ENCODE measurements around the gene HUNK.

HUNK gene

GRCh38 chr21:31918250-31918775 lies 45.5 kb downstream of the HUNK start:
- ChIA-PET POLR2A (ENCODE audit: low non-redundant PET) (no interaction called here), CTCF (no interaction called here)
- DNase-seq (ENCODE audit: low spot score), result no peak
- no peak for TF ChIP-seq CTCF (conservative IDR thresholded peaks at IDR 0.05; ENCODE audit: low read depth)
- H3K27ac ChIP-seq, result no peak overlapping the region

- no peak for DNase-seq (ENCODE audit: low spot score)
- no peak for TF ChIP-seq CTCF (conservative IDR thresholded peaks at IDR 0.05; ENCODE audit: low read depth)
- POLR2A ChIA-PET (ENCODE audit: low non-redundant PET), result no interaction called here
- CTCF ChIA-PET, result no interaction called here
- H3K27ac ChIP-seq, result no peak overlapping the region
Measured at GRCh38 chr21:31920275-31920674, 47.5 kb downstream of the HUNK start.

GRCh38 chr21:31921079-31921478 lies 48.3 kb downstream of the HUNK start:
- no peak for DNase-seq (ENCODE audit: low spot score)
- ChIA-PET POLR2A (ENCODE audit: low non-redundant PET) (no interaction called here), CTCF (interaction anchor here (0.6 kb wide), 1 partner anchor 549 kb away, joined by 5 read pairs; no protein-coding TSS in a partner anchor)
- no peak overlapping the region for H3K27ac ChIP-seq
- TF ChIP-seq CTCF (conservative IDR thresholded peaks at IDR 0.05; ENCODE audit: low read depth), result no peak

- no peak for DNase-seq (ENCODE audit: low spot score)
- POLR2A ChIA-PET (ENCODE audit: low non-redundant PET), result no interaction called here
- TF ChIP-seq CTCF (conservative IDR thresholded peaks at IDR 0.05; ENCODE audit: low read depth), result no peak
- CTCF ChIA-PET, result interaction anchor here (0.6 kb wide), 1 partner anchor 15 kb away, joined by 3 read pairs; no protein-coding TSS in a partner anchor
- H3K27ac ChIP-seq, result no peak overlapping the region
Measured at GRCh38 chr21:31922881-31923280, 50.1 kb downstream of the HUNK start.

- CTCF ChIA-PET, result interaction anchor here (0.7 kb wide), 1 partner anchor 171 kb away, joined by 3 read pairs; no protein-coding TSS in a partner anchor
- TF ChIP-seq CTCF (conservative IDR thresholded peaks at IDR 0.05; ENCODE audit: low read depth), result no peak
- H3K27ac ChIP-seq, result no peak overlapping the region
- no peak for DNase-seq (ENCODE audit: low spot score)
- POLR2A ChIA-PET (ENCODE audit: low non-redundant PET), result no interaction called here
Measured at GRCh38 chr21:31923756-31924155, 50.9 kb downstream of the HUNK start.

GRCh38 chr21:31924548-31924947 lies 51.7 kb downstream of the HUNK start:
- no peak overlapping the region for H3K27ac ChIP-seq
- CTCF ChIA-PET, result no interaction called here
- POLR2A ChIA-PET (ENCODE audit: low non-redundant PET), result no interaction called here
- TF ChIP-seq CTCF (conservative IDR thresholded peaks at IDR 0.05; ENCODE audit: low read depth), result no peak
- no peak for DNase-seq (ENCODE audit: low spot score)

Measured in RWPE1 (cell line).